ENCODE measurements around the gene OR2V2. TPM values are rescaled to one million over a fixed set of nuclear protein-coding genes. Genes with fewer than 3 reads are reported as not detected.
"Not testable (repeated sequence)": the region's sequence is repeated elsewhere in the genome, so short reads cannot be mapped to it uniquely, and the experiment has no call there.

OR2V2 gene, protein sequence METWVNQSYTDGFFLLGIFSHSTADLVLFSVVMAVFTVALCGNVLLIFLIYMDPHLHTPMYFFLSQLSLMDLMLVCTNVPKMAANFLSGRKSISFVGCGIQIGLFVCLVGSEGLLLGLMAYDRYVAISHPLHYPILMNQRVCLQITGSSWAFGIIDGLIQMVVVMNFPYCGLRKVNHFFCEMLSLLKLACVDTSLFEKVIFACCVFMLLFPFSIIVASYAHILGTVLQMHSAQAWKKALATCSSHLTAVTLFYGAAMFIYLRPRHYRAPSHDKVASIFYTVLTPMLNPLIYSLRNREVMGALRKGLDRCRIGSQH
- not detected in 2 replicates for total RNA-seq (ENCODE audit: low replicate concordance)

DNA sequence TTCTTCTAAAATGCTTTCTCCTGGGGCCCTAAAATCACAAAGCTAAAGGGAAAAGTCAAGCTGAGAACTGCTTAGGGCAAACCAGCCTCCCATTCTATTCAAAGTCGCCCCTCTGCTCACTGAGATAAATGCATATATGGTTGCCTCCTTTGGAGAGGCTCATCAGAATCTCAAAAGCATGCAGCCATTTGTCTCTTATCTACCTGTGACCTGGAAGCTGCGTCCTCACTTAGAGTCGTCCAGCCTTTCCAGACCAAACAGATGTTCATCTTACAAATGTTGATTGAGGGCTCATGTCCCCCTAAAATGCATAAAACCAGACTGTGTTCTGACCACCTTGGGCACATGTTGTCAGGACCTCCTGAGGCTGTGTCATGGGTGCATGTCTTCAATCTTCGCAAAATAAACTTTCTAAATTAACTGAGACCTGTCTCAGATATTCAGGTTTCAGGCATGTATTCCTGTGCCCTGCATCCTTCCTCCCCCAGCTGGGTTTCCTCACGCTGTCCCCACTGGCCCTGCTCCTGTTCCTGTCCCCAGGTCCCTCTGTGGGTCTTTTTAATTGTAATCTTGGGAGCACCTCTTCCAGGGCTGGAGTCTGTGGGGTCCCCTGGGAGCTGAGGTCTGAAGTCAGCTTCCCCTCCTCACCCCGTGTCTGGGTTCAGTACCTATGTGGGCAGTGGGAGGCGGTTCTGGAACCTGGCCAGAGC, at the start of gene OR2V2:
TSS of gene OR2V2 (plus strand) at position 660 of the 710 bp plus-strand sequence. CDS start 7,357 bp downstream, outside the sequence.
- DNase-seq (ENCODE audit: low read depth); H3K4me3 ChIP-seq (ENCODE audit: low read depth, low read length): not testable (repeated sequence)

DNA sequence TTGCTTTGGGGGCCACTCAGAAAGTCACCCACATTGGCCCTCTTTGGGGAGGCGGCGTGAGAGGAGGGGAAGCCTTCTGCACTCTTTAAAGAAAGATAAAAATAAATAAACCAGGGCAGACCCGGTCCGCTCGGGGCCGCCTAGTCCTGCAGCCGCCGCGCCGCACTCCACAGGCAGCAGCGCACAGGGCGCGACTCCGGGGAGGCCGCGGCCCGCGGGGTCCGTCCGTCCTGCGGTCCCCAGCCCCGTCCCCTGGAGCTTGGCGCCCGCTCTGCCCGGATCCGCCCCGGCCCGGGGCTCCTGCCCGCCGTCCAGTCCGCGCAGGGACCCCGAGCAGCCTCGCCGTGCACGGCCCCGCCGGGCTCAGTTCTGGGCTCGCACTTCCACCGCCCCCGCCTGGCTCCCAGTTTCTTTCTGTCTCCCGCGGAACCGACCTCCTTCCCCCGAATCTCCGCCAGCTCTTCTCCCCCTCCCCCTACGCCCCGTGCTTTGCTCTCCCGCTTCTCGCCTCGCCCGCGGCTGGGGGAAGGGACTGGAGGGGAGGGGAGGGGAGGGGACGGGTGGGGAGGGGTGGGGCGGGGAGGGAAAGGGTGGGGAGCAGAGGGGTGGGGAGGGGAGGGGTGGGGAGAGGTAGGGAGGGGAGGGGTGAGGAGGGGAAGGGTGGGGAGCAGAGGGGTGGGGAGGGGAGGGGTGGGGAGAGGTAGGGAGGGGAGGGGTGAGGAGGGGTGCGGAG, 49.5 kb upstream of the OR2V2 start:
- H3K4me3 ChIP-seq (ENCODE audit: low read depth, low read length); DNase-seq (ENCODE audit: low read depth): not testable (repeated sequence)

DNA sequence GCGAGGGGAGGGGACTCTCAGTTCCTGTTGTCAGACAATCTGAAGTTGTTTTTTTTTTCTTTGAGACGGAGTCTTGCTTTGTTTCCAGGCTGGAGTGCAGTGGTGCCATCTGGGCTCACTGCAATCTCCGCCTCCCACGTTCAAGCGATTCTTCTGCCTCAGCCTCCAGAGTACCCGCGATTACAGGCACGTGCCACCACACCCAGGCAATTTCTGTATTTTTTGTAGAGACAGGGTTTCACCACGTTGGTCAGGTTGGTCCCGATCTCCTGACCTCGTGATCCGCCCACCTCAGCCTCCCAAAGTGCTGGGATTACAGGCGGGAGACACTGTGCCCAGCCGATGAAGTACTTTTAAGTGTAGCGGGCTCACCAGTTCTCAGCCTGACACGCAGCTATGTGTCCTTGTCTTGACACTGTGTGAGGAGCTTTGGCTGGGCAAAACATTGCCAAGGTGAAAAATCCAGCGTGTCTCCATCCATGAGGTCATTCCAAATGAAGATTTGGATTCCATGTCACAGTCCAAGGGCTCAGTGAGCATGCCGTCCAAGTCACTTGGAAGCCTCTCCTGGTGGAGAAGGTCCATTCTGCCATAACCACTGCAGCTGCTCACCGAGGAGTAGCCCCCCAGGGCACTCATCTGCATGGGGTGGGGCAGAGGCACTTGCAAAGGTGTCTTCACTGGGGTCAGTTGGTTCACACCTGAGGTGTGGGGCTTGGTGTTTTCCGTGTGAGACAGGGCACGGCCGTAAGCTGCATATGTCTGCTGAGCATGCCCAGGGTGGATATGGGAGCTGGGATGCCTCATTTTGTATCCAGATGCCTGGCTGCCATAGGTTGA, 48.4 kb upstream of the OR2V2 start:
- no peak overlapping the region for H3K4me3 ChIP-seq (ENCODE audit: low read depth, low read length)
- no peak for DNase-seq (ENCODE audit: low read depth)
- TF ChIP-seq, protein P1, sequence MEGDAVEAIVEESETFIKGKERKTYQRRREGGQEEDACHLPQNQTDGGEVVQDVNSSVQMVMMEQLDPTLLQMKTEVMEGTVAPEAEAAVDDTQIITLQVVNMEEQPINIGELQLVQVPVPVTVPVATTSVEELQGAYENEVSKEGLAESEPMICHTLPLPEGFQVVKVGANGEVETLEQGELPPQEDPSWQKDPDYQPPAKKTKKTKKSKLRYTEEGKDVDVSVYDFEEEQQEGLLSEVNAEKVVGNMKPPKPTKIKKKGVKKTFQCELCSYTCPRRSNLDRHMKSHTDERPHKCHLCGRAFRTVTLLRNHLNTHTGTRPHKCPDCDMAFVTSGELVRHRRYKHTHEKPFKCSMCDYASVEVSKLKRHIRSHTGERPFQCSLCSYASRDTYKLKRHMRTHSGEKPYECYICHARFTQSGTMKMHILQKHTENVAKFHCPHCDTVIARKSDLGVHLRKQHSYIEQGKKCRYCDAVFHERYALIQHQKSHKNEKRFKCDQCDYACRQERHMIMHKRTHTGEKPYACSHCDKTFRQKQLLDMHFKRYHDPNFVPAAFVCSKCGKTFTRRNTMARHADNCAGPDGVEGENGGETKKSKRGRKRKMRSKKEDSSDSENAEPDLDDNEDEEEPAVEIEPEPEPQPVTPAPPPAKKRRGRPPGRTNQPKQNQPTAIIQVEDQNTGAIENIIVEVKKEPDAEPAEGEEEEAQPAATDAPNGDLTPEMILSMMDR (IDR thresholded peaks at IDR 0.05; ENCODE audit: insufficient read depth, low read length) = no peak

DNA sequence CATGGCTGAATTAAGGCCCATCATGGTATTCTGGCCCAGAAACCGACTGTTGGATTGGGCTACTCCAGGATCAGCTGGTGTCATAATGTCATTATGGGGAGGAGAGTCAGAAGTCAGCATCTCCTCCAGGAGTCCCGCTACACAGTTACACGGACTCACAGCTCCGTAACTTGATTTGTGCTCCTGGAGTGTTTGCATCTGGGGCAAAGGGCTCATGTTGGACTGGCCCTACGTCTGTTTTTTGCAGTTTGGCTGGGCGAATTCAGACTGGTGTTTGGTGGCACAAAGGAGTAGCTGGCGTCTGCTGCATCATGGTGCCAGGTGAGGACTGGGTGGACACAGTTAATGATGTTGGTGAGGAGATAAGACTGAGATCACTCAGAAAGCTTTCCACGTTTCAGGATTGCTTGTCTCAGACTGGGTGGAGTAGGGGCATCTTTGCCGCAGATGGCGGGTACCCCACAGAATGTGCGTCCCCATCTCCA, 47.7 kb upstream of the OR2V2 start:
- DNase-seq (ENCODE audit: low read depth) = no peak
- no peak overlapping the region for H3K4me3 ChIP-seq (ENCODE audit: low read depth, low read length)
- TF ChIP-seq, protein P1 (IDR thresholded peaks at IDR 0.05; ENCODE audit: insufficient read depth, low read length) = no peak

DNA sequence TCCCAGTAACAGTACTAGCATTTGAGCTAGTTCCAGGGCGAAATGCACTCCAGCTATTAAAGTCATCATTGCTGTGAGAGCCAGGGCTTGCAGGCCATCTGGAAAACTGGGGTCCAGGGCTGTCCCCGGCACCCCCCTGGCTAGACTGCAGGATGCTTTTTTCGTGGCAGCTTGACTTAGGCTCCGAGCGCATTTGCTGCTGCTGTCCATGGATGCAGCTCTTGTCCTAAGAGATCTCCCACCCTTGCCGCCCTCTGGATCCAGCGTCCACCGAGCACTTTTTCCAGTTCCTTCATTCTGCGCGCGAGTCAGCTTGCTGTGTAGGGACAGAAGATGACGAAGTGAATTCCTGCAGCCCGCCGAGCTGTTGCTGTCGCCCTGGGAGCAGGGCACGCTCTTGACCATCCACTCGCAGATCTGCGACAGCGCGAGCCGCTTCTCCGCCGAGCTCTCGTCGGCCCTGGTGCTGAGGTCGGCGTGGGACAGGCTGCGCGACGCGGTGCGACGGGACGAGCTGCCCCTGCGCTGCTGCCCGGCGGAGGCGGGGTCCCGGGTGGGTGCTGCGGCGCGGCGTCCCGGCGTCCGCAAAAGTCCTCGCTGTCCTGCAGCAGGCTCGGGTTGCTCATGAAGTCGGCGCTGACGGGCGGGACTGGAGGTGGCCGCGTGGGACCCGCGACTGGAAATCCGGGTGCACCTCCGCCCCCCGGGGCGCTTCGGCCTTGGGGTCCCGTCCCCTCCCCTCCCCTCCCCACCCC, 47.1 kb upstream of the OR2V2 start:
- TF ChIP-seq, protein P1 (IDR thresholded peaks at IDR 0.05; ENCODE audit: insufficient read depth, low read length) = no peak
- no peak overlapping the region for H3K4me3 ChIP-seq (ENCODE audit: low read depth, low read length)
- DNase-seq (ENCODE audit: low read depth) = no peak

DNA sequence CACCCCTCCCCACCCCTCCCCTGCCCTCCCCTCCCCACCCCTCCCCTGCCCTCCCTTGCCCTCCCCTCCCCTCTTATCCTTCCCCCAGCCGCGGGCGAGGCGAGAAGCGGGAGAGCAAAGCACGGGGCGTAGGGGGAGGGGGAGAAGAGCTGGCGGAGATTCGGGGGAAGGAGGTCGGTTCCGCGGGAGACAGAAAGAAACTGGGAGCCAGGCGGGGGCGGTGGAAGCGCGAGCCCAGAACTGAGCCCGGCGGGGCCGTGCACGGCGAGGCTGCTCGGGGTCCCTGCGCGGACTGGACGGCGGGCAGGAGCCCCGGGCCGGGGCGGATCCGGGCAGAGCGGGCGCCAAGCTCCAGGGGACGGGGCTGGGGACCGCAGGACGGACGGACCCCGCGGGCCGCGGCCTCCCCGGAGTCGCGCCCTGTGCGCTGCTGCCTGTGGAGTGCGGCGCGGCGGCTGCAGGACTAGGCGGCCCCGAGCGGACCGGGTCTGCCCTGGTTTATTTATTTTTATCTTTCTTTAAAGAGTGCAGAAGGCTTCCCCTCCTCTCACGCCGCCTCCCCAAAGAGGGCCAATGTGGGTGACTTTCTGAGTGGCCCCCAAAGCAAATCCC, 46.2 kb upstream of the OR2V2 start:
- not testable (repeated sequence) for DNase-seq (ENCODE audit: low read depth); H3K4me3 ChIP-seq (ENCODE audit: low read depth, low read length)

DNA sequence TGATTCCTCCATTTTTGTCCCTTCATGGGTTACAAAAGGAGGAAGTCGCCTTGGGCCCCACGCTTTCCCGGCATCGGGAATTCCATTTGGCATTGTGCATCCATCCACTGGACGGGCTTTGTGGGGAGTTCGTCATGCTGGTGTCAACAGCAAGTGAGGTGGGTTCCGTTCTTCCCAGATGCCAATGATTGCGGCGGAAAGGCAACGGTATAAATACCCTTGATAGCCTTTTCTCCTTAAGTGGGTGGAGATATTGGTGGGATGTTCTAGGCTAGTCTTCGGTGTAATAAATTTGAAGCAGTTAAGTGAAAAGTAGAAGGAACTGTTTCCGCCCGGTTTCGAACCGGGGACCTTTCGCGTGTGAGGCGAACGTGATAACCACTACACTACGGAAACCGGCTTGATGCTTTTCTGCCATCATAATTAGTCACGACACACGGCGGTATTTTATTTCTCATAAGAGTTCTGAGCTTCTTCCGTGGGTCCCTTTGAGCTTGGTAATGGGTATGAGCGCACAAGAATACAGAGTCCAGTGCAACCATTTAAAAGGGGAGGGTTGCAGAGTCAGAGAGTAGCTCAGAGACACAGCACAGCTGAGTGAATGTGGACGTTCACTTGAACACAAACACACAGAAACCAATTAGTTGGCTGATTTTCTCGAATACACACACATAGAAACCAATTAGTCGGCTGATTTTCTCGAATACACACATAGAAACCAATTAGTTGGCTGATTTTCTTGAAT, 45.3 kb upstream of the OR2V2 start:
- DNase-seq (ENCODE audit: low read depth); H3K4me3 ChIP-seq (ENCODE audit: low read depth, low read length): not testable (repeated sequence)

DNA sequence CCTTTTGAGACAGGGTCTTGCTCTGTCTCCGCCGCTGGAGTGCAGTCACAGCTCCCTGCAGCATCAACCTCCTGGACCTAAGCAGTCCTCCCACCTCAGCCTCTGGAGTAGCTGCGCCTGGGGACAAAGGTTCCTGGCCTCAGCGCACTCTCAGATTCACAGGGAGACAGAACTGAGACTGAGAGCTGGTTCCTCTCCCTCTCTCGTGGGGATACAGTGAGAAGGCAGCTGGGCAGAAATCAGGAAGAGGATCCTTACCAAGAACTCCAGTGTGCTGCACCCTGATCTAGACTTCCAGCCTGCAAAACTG, 43.2 kb upstream of the OR2V2 start:
- not testable (repeated sequence) for H3K4me3 ChIP-seq (ENCODE audit: low read depth, low read length); DNase-seq (ENCODE audit: low read depth)

DNA sequence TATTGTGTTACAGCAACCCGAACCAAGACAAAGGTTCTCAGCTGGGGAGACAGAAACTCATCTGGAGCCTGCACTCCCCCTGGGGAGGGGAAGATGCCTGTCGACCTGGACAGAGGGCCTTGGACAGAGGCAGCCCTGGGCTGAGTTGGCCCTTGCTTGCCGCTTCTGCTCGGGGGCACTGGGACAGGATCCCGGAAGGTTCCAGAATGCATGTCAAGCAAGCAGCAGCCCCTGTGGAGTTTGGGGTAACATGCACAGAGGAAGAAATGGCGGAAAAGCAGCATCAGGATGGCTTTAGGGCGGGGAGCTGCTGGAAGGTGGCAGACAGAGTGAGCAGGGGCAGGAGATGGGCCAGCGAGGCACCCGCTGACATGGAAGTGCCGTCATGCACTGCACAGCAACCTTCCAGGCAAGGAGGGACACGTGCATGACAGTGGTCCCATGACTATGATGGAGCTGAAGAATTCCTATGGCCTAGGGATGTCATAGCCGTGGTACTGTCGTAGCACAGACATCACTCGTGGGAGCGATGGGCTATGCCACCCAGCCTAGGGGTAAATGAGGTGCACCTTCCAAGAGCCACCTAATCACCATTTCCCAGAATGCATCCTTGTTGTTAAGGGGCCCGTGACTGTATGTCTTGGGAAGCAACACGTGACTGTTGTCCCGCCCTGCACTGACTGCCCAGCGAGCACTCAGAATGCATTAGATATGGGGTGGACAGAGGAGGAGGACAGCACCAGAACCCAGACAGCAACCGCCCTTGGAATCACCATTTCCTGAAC, 42.6 kb upstream of the OR2V2 start:
- not testable (repeated sequence) for DNase-seq (ENCODE audit: low read depth); H3K4me3 ChIP-seq (ENCODE audit: low read depth, low read length)

Measured in fibroblast of the aortic adventitia (primary cell).